Pancreas (tissue), 10 donors: ENCODE results near the gene FAM229B. TPM values are rescaled to one million over a fixed set of nuclear protein-coding genes. Genes with fewer than 3 reads are reported as not detected.
A peak's percentile ranks its signal among the peaks of the same experiment; 100 is the strongest.

ENCODE experiments used
- ATAC-seq, 4 donors: fragments of 200-7000 bp; cut with Tn5 transposase; one replicate each; pipeline versions ENCODE4 v1.8.0 to v1.9.1; 2020; ENCODE audit warnings: mild to moderate bottlenecking in 4 of 4, moderate library complexity in 4 of 4
- DNase-seq, 6 donors: peaks; one replicate each; pipeline ENCODE4 v3.0.0-alpha.2; 2020
- FAIRE-seq: peaks from 2 replicates; lab custom pipeline; 2012; peaks lifted over from hg19 to GRCh38; lab: Jason Lieb, UNC
- H3K27ac ChIP-seq, 4 donors: fragments of 200-600 bp; sonication (generic); 1 replicate in 3 of 4; 2 replicates in 1 of 4; pipeline versions ENCODE4 v1.5.0 to v1.8.0; 2020
- H3K27me3 ChIP-seq, 4 donors: fragments of 200-600 bp; one replicate each; pipeline ENCODE4 v1.8.0; 2021
- H3K36me3 ChIP-seq, 3 donors: fragments of 200-600 bp; sonication (generic) in 1 of 3; one replicate each; pipeline versions ENCODE4 v1.5.0 to v1.8.0; 2020 to 2021
- H3K4me1 ChIP-seq, 3 donors: fragments of 200-600 bp; one replicate each; pipeline ENCODE4 v1.8.0; 2021
- H3K4me3 ChIP-seq, 4 donors: fragments of 200-600 bp; sonication (generic) in 2 of 4; one replicate each; pipeline versions ENCODE4 v1.5.0 to v1.8.0; 2020 to 2021
- H3K9me3 ChIP-seq, 4 donors: fragments of 200-600 bp; one replicate each; pipeline ENCODE4 v1.8.0; 2021
- WGBS, 2 donors: extraction: QIAGEN DNeasy Blood & Tissue Kit; methylation state at CpG; one replicate each; pipeline ENCODE4 v1.1.7; 2013; 5-methylcytosine and 5-hydroxymethylcytosine counted together
- intact Hi-C, 3 donors: fragments of 100-400 bp; cut with DNase I; formaldehyde crosslinking; loops; one replicate each; pipeline versions ENCODE4 v1.11.1 to v1.14.2; 2022
- polyA plus RNA-seq, 2 donors: library from polyadenylated mRNA; stranded (reverse); fragments of 200-250 nt; gene quantifications; one replicate each; pipeline ENCODE4 v1.2.3, GENCODE V29; 2013
- total RNA-seq, 6 donors: library from RNA; stranded (reverse); fragmentation: NEBNext Ultra II Directional in 4 of 6; extraction: Animal tissue kit (Norgen Biotek cat#: 25700) in 4 of 6; gene quantifications; one replicate each; pipeline versions ENCODE4 v1.2.1 to v1.2.4, GENCODE V29; 2021 to 2023
- TF ChIP-seq, protein P1 (sequence below), 4 donors: fragments of 200-600 bp; sonication (generic) in 3 of 4; IDR thresholded peaks; one replicate each; pipeline versions ENCODE4 v1.5.0 to v1.8.0; 2021; ENCODE audit warnings: antibody characterized with exemption in 4 of 4
- donor health status: healthy with polysubstance abuse.
- donor health status: DM: no; HTN: no; CAD: no; lungs with moderate emphysema.
- donor health status: DM: no; HTN: no; CAD: no.
- donor health status: control.
- donor health status: control.
- donor health status: Bipolar disorder and iron deficiency.
- donor health status: DM: yes; HTN: yes; CAD: no.
- donor health status: DM: no; HTN: no; CAD: no.
- donor health status: DM: no; HTN: no; CAD: no.
- donor health status: DM: yes; HTN: yes; CAD: no.

Gene FAM229B
- total and polyA plus RNA-seq, 8 donors = 3.7 to 21.8 (median 5.6) TPM

DNA sequence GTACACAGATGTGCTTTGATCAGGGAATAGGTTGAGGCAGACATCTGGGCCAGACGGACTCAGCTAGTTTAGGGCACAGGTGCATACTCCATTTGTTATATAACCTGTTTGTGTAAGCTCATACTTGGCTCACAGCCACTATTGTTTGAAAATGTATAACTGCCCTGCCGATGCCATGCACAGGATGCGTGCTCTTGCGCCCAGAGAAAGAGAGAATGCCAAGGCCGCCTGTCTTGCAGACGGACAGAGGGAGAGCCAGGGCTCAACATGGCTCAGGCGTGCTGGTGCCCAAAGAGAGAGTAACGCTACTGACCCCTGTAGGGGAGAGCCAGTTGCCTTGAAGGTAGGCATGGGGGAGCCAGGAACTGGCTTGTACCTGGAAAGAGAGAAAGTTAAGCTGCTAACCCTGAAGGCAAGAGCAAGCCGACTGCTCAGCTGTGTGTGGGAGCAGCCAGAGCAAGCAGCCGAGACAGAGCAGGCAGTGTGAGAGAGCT lies 57.7 kb downstream of the FAM229B start:
- 81 to 86% methylated on average over 10 of the region's 10 CpGs for whole genome bisulfite sequencing, 2 donors
- FAIRE-seq (no peak), DNase-seq (no peak), ATAC-seq (peak in 2 of 4 donors; percentile 17 to 20)
- H3K4me3 ChIP-seq = peak overlapping the region in 1 of 4 donors; percentile 1
- no peaks in the 10 kb centered on the region for H3K4me1 ChIP-seq
- no peaks in the 10 kb centered on the region for H3K27me3 ChIP-seq
- no peaks in the 10 kb centered on the region for H3K36me3 ChIP-seq
- no peak overlapping the region for H3K27ac ChIP-seq
- TF ChIP-seq, protein P1, sequence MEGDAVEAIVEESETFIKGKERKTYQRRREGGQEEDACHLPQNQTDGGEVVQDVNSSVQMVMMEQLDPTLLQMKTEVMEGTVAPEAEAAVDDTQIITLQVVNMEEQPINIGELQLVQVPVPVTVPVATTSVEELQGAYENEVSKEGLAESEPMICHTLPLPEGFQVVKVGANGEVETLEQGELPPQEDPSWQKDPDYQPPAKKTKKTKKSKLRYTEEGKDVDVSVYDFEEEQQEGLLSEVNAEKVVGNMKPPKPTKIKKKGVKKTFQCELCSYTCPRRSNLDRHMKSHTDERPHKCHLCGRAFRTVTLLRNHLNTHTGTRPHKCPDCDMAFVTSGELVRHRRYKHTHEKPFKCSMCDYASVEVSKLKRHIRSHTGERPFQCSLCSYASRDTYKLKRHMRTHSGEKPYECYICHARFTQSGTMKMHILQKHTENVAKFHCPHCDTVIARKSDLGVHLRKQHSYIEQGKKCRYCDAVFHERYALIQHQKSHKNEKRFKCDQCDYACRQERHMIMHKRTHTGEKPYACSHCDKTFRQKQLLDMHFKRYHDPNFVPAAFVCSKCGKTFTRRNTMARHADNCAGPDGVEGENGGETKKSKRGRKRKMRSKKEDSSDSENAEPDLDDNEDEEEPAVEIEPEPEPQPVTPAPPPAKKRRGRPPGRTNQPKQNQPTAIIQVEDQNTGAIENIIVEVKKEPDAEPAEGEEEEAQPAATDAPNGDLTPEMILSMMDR (IDR thresholded peaks at IDR 0.05) = no peak
- intact Hi-C loops = no loop called here
- no peaks in the 10 kb centered on the region for H3K9me3 ChIP-seq

DNA sequence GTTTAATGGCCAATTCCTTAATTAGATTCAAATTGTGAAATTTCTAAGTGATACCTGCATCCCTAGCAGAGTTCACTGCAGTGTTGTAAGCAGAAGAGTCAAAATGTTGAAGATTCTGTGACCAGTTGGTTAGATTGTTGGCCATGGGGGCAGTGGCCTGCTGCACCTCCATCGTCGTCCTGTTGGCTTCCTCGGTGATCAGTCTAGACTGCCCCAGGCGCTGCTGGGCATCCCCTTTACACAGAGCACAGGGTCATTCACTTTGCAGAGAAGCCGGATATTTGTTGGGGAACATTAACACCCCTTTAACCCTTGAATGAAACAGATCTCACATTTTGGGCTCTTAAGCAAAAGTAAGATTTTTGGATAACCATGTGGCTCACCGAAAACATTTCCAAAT lies 60.7 kb downstream of the FAM229B start:
- no peak for DNase-seq
- Histone ChIP-seq H3K4me3 (no peak overlapping the region), H3K4me1 (no peaks in the 10 kb centered on the region), H3K27ac (no peak overlapping the region), H3K27me3 (no peaks in the 10 kb centered on the region), H3K36me3 (no peaks in the 10 kb centered on the region), H3K9me3 (no peaks in the 10 kb centered on the region)
- WGBS, 2 donors = 85 to 87% methylated on average over 6 of the region's 6 CpGs
- TF ChIP-seq, protein P1 (IDR thresholded peaks at IDR 0.05) = no peak
- no peak for FAIRE-seq
- intact Hi-C loops = no loop called here
- no peak for ATAC-seq

DNA sequence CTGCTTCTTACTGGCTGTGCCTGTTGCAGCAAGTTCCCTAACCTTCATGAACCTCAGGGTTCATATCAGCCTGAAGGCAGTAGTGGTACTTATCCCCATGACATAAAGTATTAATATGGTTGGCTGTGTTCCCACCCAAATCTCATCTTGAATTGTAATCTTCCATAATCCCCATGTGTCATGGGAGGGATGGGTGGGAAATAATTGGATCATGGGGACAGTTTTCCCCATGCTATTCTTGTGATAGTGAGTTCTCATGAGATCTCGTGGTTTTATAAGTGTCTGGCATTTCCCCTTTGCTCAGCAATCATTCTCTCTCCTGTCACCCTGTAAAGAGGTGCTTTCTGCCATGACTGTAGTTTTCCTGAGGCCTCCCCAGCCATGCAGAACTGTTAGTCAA lies 61.8 kb downstream of the FAM229B start:
- no peaks in the 10 kb centered on the region for H3K9me3 ChIP-seq
- TF ChIP-seq, protein P1 (IDR thresholded peaks at IDR 0.05) = no peak
- no peaks in the 10 kb centered on the region for H3K36me3 ChIP-seq
- DNase-seq (no peak), ATAC-seq (no peak), FAIRE-seq (no peak)
- no peak overlapping the region for H3K27ac ChIP-seq
- H3K4me1 ChIP-seq = no peaks in the 10 kb centered on the region
- WGBS, 2 donors = 33 to 47% methylated on average over 1 of the region's 1 CpG
- intact Hi-C loops = no loop called here
- H3K4me3 ChIP-seq = no peak overlapping the region
- H3K27me3 ChIP-seq = no peaks in the 10 kb centered on the region

DNA sequence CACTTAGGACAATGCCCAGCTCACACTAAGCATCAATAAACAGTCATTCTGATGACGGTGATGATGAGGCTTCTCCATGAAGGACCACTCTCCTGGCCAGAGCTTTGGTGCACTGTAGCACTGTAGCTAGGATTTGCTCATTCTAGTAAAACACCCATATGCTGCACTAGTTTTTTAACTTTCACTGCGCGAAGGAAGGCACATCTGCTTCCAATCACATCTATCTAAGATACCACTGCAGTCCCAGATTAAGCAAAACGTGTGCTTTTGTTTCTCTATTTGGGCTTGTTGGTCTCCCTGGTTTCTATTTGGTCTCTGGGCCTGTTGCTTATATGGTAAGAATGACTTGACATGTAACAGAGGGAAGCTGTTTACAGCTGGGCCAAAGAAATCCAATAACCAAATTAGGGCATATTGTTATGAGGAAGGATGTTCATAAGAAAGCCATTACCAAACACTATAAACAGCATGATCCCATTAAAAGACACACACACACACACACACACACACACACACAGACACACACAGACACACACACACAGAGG lies 62.4 kb downstream of the FAM229B start:
- H3K27ac ChIP-seq = no peak overlapping the region
- no peak overlapping the region for H3K4me3 ChIP-seq
- no peaks in the 10 kb centered on the region for H3K9me3 ChIP-seq
- H3K27me3 ChIP-seq = no peaks in the 10 kb centered on the region
- intact Hi-C loops = no loop called here
- H3K4me1 ChIP-seq = no peaks in the 10 kb centered on the region
- ATAC-seq = peak in 2 of 4 donors; percentile 42 to 51
- WGBS, 2 donors = 71 to 72% methylated on average over 4 of the region's 4 CpGs
- TF ChIP-seq, protein P1 (IDR thresholded peaks at IDR 0.05) = no peak
- FAIRE-seq = peak; percentile 39
- no peak for DNase-seq
- H3K36me3 ChIP-seq = no peaks in the 10 kb centered on the region

DNA sequence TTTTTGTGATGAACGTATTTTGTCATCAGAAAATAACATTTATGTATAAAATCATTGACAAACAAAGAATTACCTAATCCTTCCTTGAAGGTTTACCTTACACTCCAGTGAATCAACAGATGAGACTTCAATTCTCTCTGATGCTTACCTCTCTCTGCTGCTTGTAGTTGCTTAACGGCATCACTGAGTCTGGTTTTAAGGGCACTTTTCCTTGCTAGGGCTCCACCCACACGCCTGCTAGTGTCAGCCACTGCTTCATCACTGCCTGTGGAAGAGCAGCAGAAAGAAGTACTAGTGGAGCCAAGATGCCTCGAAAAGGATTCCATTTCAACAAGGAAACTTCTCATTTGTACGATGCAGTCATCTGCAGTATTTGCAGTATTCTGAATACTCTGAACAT lies 63.0 kb downstream of the FAM229B start:
- intact Hi-C loops = no loop called here
- 56 to 60% methylated on average over 5 of the region's 5 CpGs for WGBS, 2 donors
- TF ChIP-seq, protein P1 (IDR thresholded peaks at IDR 0.05) = no peak
- Histone ChIP-seq H3K27ac (no peak overlapping the region), H3K4me3 (no peak overlapping the region), H3K27me3 (no peaks in the 10 kb centered on the region), H3K36me3 (no peaks in the 10 kb centered on the region), H3K9me3 (no peaks in the 10 kb centered on the region), H3K4me1 (no peaks in the 10 kb centered on the region)
- peak in 3 of 4 donors; percentile 14 to 51 (median 42) for ATAC-seq
- FAIRE-seq = no peak
- DNase-seq = no peak
